RKO (cell line): Measurements from ENCODE around the gene PYCR2.
"Not testable (repeated sequence)": the region's sequence is repeated elsewhere in the genome, so short reads cannot be mapped to it uniquely, and the experiment has no call there.

ENCODE experiments used
- DNase-seq: peaks from one replicate; pipeline ENCODE4 v3.0.0-alpha.2; 2016; ENCODE audit warnings: low spot score

The PYCR2 gene

GRCh38 chr1:225942574-225942973 lies 18.5 kb upstream of the PYCR2 start:
- DNase-seq = no peak

DNA sequence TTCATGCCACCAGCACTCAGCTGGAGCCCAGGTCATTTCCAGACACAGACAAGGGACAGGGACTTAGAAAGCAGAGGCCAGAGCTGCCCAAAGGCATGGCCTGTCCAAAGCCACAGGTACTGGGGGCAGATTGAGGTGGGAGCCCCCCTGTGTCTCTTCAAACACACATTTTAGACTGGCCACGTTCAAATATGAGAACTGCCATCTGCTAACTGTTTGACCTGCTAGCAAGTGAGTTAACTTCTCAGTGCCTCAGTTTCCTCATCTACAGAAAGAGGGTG lies 17.8 kb upstream of the PYCR2 start:
- DNase-seq = no peak

- DNase-seq = no peak
These were observed 17.3 kb upstream of the PYCR2 start, which contains the start of gene LEFTY2 for GRCh38 chr1:225941187-225941941. TSS of gene LEFTY2 (minus strand) at chr1:225941220. CDS start at chr1:225941140, 80 bp downstream.

- DNase-seq = no peak
These were observed 16.5 kb upstream of the PYCR2 start for GRCh38 chr1:225940385-225941151.

DNA sequence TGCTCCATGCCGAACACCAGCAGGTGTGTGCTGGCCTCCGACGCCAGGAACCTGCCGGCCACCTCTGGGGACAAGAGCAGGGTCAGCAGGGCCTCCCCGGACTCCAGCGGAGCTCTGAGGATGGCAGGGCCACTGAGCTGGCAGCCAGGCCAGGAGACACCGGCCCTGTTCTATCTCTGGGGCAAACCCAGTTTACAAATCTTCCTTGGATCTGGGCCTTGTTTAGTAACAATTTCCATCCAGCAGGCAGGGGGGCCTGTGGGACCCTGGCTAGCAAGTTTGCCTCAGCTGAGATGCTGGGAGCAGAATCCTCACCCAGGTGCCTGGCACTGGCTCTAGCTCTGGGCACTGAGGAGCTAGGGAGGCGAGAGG lies 15.9 kb upstream of the PYCR2 start:
- not testable (repeated sequence) for DNase-seq

GRCh38 chr1:225939097-225939938 lies 15.3 kb upstream of the PYCR2 start:
- DNase-seq = not testable (repeated sequence)

DNA sequence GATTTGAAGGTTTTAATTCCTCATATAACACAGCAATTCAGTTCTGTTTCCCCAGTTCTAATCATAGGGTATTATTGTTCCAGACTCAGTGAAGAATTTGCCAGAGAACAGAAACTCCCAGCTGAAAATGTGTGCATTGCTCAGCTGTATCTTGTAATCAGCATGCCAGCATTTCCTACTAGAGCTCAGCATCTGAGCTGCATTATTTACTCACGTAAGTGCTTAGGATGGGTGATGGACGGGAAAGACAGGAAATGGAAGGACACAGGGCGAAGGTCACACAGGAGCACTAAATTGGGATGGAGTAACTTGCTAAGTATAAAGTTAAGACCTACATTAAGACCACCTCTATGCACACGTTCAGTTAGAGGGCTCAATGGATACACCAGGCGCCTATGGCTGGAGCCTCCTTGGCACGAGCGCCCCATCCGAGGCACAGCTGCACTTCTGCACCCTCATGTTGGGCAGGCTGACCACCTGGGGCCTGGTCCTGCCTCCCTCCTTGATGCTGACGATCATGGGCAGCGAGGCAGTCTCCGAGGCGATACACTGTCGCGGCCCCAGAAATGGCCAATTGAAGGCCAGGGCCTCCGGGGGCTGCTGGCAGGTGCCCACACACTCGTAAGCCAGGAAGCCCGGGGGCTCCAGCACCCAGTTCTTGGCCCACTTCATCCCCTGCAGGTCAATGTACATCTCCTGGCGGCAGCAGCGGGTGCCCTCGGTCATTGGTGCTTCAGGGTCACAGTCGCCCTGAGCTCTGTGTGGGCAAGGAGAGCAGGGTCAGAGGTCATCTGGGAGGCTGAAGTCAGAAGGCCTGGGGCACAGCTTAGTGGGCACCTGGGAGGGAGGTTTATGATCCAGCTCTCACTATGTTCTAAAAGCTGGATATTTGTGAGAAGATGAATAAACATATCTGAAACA lies 13.3 kb upstream of the PYCR2 start:
- DNase-seq = no peak

GRCh38 chr1:225936523-225936922 lies 12.5 kb upstream of the PYCR2 start:
- no peak for DNase-seq

- not testable (repeated sequence) for DNase-seq
These were observed 12.0 kb upstream of the PYCR2 start for GRCh38 chr1:225936086-225936485.

GRCh38 chr1:225934711-225935110 lies 10.7 kb upstream of the PYCR2 start:
- no peak for DNase-seq

DNA sequence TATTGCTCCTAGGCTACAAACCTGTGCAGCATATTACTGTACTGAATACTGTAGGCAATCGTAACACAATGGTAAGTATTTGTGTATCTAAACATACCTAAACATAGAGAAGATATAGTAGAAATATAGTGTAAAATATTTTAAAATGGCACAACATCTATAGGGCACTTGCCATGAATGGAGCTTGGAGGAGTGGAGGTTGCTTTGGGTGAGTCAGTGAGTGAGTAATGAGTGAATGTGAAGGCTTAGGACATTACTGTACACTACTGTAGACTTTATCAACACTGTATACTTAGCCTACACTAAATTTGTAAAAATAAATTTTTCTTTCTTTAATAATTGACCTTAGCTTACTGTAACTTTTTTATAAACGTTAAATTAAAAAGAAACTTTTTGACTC lies 9.0 kb upstream of the PYCR2 start:
- peak; percentile 77 for DNase-seq

DNA sequence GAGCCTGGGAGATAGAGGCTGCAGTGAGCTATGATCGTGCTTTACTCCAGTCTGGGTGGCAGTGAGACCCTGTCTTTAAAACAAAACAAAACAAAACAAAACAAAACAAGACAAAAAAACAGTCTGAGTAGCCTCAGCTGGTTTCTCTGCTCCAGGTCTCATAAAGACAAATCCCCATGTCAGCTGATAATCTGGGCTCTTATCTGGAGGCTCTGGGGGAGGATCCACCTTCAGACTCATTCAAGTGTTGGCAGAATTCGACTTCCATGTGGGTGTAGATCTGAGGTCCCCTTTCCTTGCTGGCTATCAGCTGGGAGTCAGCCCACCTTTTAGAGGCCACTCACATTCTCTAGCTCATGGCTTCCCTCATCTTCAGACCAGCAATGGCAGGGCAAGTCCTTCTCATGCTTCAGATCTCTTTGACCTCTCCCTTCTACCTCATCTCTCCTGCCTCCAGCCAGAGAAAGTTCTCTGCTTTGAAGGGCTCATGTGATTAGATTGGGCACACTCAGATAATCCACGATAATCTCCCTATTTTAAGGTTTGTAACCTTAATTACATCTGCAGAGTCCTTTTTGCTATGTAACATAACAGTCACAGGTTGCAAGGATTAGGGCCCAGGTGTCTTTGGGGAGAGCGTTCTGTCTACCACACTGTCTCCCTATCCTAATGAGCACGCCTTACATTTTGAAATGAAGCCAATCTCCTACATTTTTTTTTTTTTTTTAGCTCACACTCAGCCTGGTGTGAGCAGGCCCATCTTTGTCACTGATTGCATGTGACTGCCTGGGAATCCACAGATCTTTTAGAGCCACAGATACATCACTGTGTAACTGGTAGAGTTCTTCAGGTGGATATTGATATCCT lies 7.5 kb upstream of the PYCR2 start:
- DNase-seq = no peak

- DNase-seq = no peak
These were observed 6.5 kb upstream of the PYCR2 start for GRCh38 chr1:225930566-225930965.

DNA sequence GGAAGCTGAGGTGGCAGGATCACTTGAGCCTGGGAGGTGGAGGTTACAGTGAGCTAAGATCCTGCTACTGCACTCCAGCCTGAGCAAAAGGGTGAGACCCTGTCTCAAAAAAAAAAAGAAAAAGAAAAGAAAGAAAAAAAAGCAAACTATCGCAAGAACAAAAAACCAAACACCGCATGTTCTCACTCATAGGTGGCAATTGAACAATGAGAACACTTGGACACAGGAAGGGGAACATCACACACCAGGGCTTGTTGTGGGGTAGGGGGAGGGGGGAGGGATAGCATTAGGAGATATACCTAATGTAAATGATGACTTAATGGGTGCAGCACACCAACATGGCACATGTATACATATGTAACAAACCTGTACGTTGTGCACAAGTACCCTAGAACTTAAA lies 5.4 kb upstream of the PYCR2 start:
- not testable (repeated sequence) for DNase-seq

- no peak for DNase-seq
These were observed 4.4 kb upstream of the PYCR2 start for GRCh38 chr1:225928186-225929175.

- DNase-seq = no peak
These were observed 2.6 kb upstream of the PYCR2 start for GRCh38 chr1:225926551-225927113.

GRCh38 chr1:225923381-225923691 lies 714 bp downstream of the PYCR2 start:
- DNase-seq = peak; percentile 16

GRCh38 chr1:225921734-225922709 lies 2.0 kb downstream of the PYCR2 start:
- no peak for DNase-seq
